H9 (cell line): ENCODE results near the gene FKBP8. TPM values are rescaled to one million over a fixed set of nuclear protein-coding genes. Genes with fewer than 3 reads are reported as not detected.
A peak's percentile ranks its signal among the peaks of the same experiment; 100 is the strongest.

Experiments used
- DNase-seq: peaks from one replicate; pipeline ENCODE4 v3.0.0-alpha.2; 2017
- H2AFZ ChIP-seq: one replicate; pipeline ENCODE4 v1.6.1; 2013; ENCODE audit warnings: mild to moderate bottlenecking, low read length, control low read depth, moderate library complexity
- H2AK5ac ChIP-seq: 2 replicates; pipeline ENCODE4 v1.6.1; 2013; ENCODE audit warnings: low read length, control low read depth, mixed read lengths; ENCODE audit not compliant: insufficient read length
- H2BK120ac ChIP-seq: one replicate; pipeline ENCODE4 v1.6.1; 2013; ENCODE audit warnings: low read depth, mild to moderate bottlenecking, low read length, control low read depth, inconsistent platforms; ENCODE audit not compliant: poor library complexity, severe bottlenecking
- H2BK12ac ChIP-seq: 2 replicates; pipeline ENCODE4 v1.6.1; 2013; ENCODE audit warnings: low read length, control low read depth, mixed read lengths, low read depth; ENCODE audit not compliant: insufficient read length
- H2BK15ac ChIP-seq: 2 replicates; pipeline ENCODE4 v1.6.1; 2013; ENCODE audit warnings: low read depth, low read length, control low read depth
- H2BK20ac ChIP-seq: one replicate; pipeline ENCODE4 v1.6.1; 2013; ENCODE audit warnings: low read depth, mild to moderate bottlenecking, low read length, control low read depth, inconsistent platforms; ENCODE audit not compliant: poor library complexity, severe bottlenecking
- H2BK5ac ChIP-seq: 2 replicates; pipeline ENCODE4 v1.6.1; 2013; ENCODE audit warnings: low read length, control low read depth, mixed read lengths; ENCODE audit not compliant: insufficient read length
- H3K14ac ChIP-seq: 2 replicates; pipeline ENCODE4 v1.6.1; 2013; ENCODE audit warnings: low read length, control low read depth; ENCODE audit not compliant: insufficient read depth
- H3K18ac ChIP-seq: 2 replicates; pipeline ENCODE4 v1.6.1; 2013; ENCODE audit warnings: low read depth, mild to moderate bottlenecking, mixed read lengths, low read length, control low read depth; ENCODE audit not compliant: insufficient read length
- H3K23ac ChIP-seq: 2 replicates; pipeline ENCODE4 v1.6.1; 2013; ENCODE audit warnings: low read length, control low read depth, mixed read lengths, low read depth; ENCODE audit not compliant: insufficient read length
- H3K23me2 ChIP-seq: 2 replicates; pipeline ENCODE4 v1.6.1; 2013; ENCODE audit warnings: low read depth, mild to moderate bottlenecking, mixed read lengths, low read length, control low read depth; ENCODE audit not compliant: insufficient read length, poor library complexity, severe bottlenecking
- H3K27ac ChIP-seq: 2 replicates; pipeline ENCODE4 v1.5.1; 2013; ENCODE audit warnings: low read length, control low read depth, mixed read lengths, low read depth; ENCODE audit not compliant: insufficient read length
- H3K27me3 ChIP-seq: 2 replicates; pipeline ENCODE4 v1.6.1; 2013; ENCODE audit warnings: low read length, control low read depth, inconsistent platforms; ENCODE audit not compliant: insufficient read depth
- H3K4ac ChIP-seq: 2 replicates; pipeline ENCODE4 v1.6.1; 2013; ENCODE audit warnings: low read depth, mild to moderate bottlenecking, control low read depth, inconsistent platforms, low read length, moderate library complexity
- H3K4me1 ChIP-seq: 2 replicates; pipeline ENCODE4 v1.6.1; 2013; ENCODE audit warnings: low read length, control low read depth, inconsistent platforms; ENCODE audit not compliant: insufficient read depth
- H3K4me2 ChIP-seq: 2 replicates; pipeline ENCODE4 v1.6.1; 2013; ENCODE audit warnings: low read length, control low read depth, mixed read lengths; ENCODE audit not compliant: insufficient read length, insufficient read depth
- H3K56ac ChIP-seq: 2 replicates; pipeline ENCODE4 v1.6.1; 2013; ENCODE audit warnings: low read depth, mild to moderate bottlenecking, mixed read lengths, low read length, control low read depth; ENCODE audit not compliant: insufficient read length
- H3K79me1 ChIP-seq: 2 replicates; pipeline ENCODE4 v1.6.1; 2013; ENCODE audit warnings: low read depth, mild to moderate bottlenecking, moderate library complexity, low read length, control low read depth, inconsistent platforms; ENCODE audit not compliant: insufficient read depth, poor library complexity, severe bottlenecking
- H3K79me2 ChIP-seq: 2 replicates; pipeline ENCODE4 v1.6.1; 2013; ENCODE audit warnings: low read length, control low read depth, inconsistent platforms; ENCODE audit not compliant: insufficient read depth
- H3K9ac ChIP-seq: 2 replicates; pipeline ENCODE4 v1.6.1; 2013; ENCODE audit warnings: low read length, control low read depth, mixed read lengths; ENCODE audit not compliant: insufficient read length; ENCODE audit errors: extremely low read depth
- H3K9me3 ChIP-seq: one replicate; pipeline ENCODE4 v1.6.1; 2013; ENCODE audit warnings: low read depth, low read length, inconsistent platforms; ENCODE audit not compliant: control insufficient read depth
- H3T11ph ChIP-seq: one replicate; pipeline ENCODE4 v1.6.1; 2013; ENCODE audit warnings: mild to moderate bottlenecking, low read length, control low read depth, inconsistent platforms
- H4K20me1 ChIP-seq: one replicate; pipeline ENCODE4 v1.6.1; 2013; ENCODE audit not compliant: control insufficient read depth, insufficient read length, insufficient read depth
- H4K5ac ChIP-seq: 2 replicates; pipeline ENCODE4 v1.6.1; 2013; ENCODE audit warnings: low read depth, mild to moderate bottlenecking, mixed read lengths, low read length, control low read depth; ENCODE audit not compliant: insufficient read length
- H4K8ac ChIP-seq: replicated peaks from 2 replicates; pipeline ENCODE4 v1.6.1; 2013; ENCODE audit warnings: low read length, control low read depth, mixed read lengths, low read depth; ENCODE audit not compliant: insufficient read length
- H4K91ac ChIP-seq: 2 replicates; pipeline ENCODE4 v1.6.1; 2013; ENCODE audit warnings: low read depth, mild to moderate bottlenecking, moderate library complexity, mixed read lengths, low read length, control low read depth; ENCODE audit not compliant: insufficient read length
- H3K27ac Mint-ChIP-seq, 3 experiments: 2 replicates in 2 of 3; 3 replicates in 1 of 3; pipeline ENCODE4 v1.8.0; 2020 to 2021; ENCODE audit warnings: mixed read lengths in 3 of 3, mild to moderate bottlenecking in 1 of 3, moderate library complexity in 1 of 3
- H3K27me3 Mint-ChIP-seq: 2 replicates; pipeline ENCODE4 v1.8.0; 2021; ENCODE audit warnings: low read depth, mild to moderate bottlenecking, moderate library complexity, mixed read lengths
- H3K36me3 Mint-ChIP-seq, 3 experiments: 2 replicates in 2 of 3; 3 replicates in 1 of 3; pipeline ENCODE4 v1.8.0; 2020 to 2021; ENCODE audit warnings: low read depth in 3 of 3, mixed read lengths in 3 of 3; ENCODE audit not compliant: insufficient read depth in 1 of 3
- H3K4me1 Mint-ChIP-seq, 2 experiments: 2 replicates each; pipeline ENCODE4 v1.8.0; 2020; ENCODE audit warnings: mixed read lengths in 2 of 2
- H3K4me3 Mint-ChIP-seq, 2 experiments: 2 replicates in 1 of 2; 3 replicates in 1 of 2; pipeline ENCODE4 v1.8.0; 2020 to 2021; ENCODE audit warnings: mild to moderate bottlenecking in 2 of 2, mixed read lengths in 2 of 2, moderate library complexity in 1 of 2
- H3K9me3 Mint-ChIP-seq, 2 experiments: 2 replicates in 1 of 2; 3 replicates in 1 of 2; pipeline ENCODE4 v1.8.0; 2020; ENCODE audit warnings: mild to moderate bottlenecking in 2 of 2, mixed read lengths in 2 of 2, moderate library complexity in 1 of 2
- whole genome bisulfite sequencing: extraction: QIAGEN DNeasy Blood & Tissue Kit; methylation state at CpG from one replicate; pipeline ENCODE4 v1.1.7; 2013; ENCODE audit warnings: missing lambda C conversion rate, low lambda C conversion rate, mixed read lengths; ENCODE audit not compliant: insufficient read length; ENCODE audit errors: extremely low coverage; 5-methylcytosine and 5-hydroxymethylcytosine counted together
- total RNA-seq: library from RNA; stranded (reverse); gene quantifications from 2 replicates; pipeline ENCODE4 v1.2.1, GENCODE V29; 2021
- TF ChIP-seq, protein P1 (sequence below): fragments of 200-600 bp; sonication (generic); conservative IDR thresholded peaks from 3 replicates; pipeline ENCODE4 v1.8.0; 2021; ENCODE audit warnings: antibody characterized with exemption, mild to moderate bottlenecking

Gene FKBP8
- total RNA-seq, 1 experiment from 2014 or later, result 308 TPM

DNA sequence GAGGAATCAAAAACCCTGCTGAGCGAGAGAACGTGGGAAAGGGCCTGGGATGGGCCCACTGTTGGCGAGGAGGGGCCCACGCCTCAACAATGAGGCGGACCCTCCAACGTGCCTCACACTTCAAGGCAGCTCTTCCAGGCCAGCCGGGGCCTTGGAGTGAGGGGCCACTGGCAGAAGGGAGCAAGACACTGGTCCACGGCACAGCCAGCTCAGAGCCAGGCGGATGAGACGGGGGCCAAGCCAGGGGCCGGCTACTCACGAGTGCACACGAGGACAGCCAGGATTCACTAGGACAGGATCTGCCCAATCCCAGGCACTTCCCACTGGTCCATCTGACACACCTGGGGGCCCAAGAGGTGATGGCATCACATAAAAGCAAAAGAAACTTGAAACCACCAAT lies 42.0 kb downstream of the FKBP8 start:
- no peak overlapping the region for H2BK5ac ChIP-seq
- no peak overlapping the region for H3K4me2 ChIP-seq
- H3K23me2 ChIP-seq, result no peaks in the 10 kb centered on the region
- H2BK20ac ChIP-seq, result no peak overlapping the region
- H4K8ac ChIP-seq, result no peak overlapping the region
- Mint-ChIP-seq H3K9me3 (no peaks in the 10 kb centered on the region), H3K27me3 (no peaks in the 10 kb centered on the region; the same call in 1 of the 2 replicates), H3K36me3 (no peaks in the 10 kb centered on the region), H3K27ac (peak overlapping the region; percentile 8 to 61 (median 20); a peak in 4 of 7 replicates), H3K4me3 (no peak overlapping the region), H3K4me1 (peaks cover 8 to 9% of the 10 kb centered on the region in 2 experiments)
- peaks cover 3% of the 10 kb centered on the region for H3K79me1 ChIP-seq
- no peak overlapping the region for H2BK15ac ChIP-seq
- no peak overlapping the region for H3K23ac ChIP-seq
- no peak overlapping the region for H4K91ac ChIP-seq
- H3K56ac ChIP-seq, result no peak overlapping the region
- no peak overlapping the region for H3K18ac ChIP-seq
- H3T11ph ChIP-seq, result no peak overlapping the region
- DNase-seq, result no peak
- H4K20me1 ChIP-seq, result peaks cover 3% of the 10 kb centered on the region
- no peaks in the 10 kb centered on the region for H3K27me3 ChIP-seq
- H3K14ac ChIP-seq, result no peak overlapping the region
- no peak overlapping the region for H3K9ac ChIP-seq
- no peak overlapping the region for H2AK5ac ChIP-seq
- H3K9me3 ChIP-seq, result no peaks in the 10 kb centered on the region
- no peak overlapping the region for H3K4ac ChIP-seq
- TF ChIP-seq, protein P1, sequence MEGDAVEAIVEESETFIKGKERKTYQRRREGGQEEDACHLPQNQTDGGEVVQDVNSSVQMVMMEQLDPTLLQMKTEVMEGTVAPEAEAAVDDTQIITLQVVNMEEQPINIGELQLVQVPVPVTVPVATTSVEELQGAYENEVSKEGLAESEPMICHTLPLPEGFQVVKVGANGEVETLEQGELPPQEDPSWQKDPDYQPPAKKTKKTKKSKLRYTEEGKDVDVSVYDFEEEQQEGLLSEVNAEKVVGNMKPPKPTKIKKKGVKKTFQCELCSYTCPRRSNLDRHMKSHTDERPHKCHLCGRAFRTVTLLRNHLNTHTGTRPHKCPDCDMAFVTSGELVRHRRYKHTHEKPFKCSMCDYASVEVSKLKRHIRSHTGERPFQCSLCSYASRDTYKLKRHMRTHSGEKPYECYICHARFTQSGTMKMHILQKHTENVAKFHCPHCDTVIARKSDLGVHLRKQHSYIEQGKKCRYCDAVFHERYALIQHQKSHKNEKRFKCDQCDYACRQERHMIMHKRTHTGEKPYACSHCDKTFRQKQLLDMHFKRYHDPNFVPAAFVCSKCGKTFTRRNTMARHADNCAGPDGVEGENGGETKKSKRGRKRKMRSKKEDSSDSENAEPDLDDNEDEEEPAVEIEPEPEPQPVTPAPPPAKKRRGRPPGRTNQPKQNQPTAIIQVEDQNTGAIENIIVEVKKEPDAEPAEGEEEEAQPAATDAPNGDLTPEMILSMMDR, result no peak
- H3K4me1 ChIP-seq, result no peaks in the 10 kb centered on the region
- H3K79me2 ChIP-seq, result no peaks in the 10 kb centered on the region; the same call in 1 of the 2 replicates
- H2BK120ac ChIP-seq, result no peak overlapping the region
- no peak overlapping the region for H3K27ac ChIP-seq
- H2AFZ ChIP-seq, result no peak overlapping the region
- no peak overlapping the region for H4K5ac ChIP-seq
- H2BK12ac ChIP-seq, result no peak overlapping the region
- no CpG with 5 or more reads among the region's 13 CpGs for WGBS
